Upper lobe of left lung (tissue), 6 donors: ENCODE results near the gene CFAP92. TPM values are rescaled to one million over a fixed set of nuclear protein-coding genes. Genes with fewer than 3 reads are reported as not detected.
A peak's percentile ranks its signal among the peaks of the same experiment; 100 is the strongest.

ENCODE experiments used
- ATAC-seq, 2 donors: fragments of 200-7000 bp; cut with Tn5 transposase; one replicate each; pipeline ENCODE4 v1.9.1; 2022; ENCODE audit warnings: mild to moderate bottlenecking in 2 of 2, moderate library complexity in 2 of 2; ENCODE audit not compliant: low FRiP score in 2 of 2
- DNase-seq, 2 donors: peaks; one replicate each; pipeline ENCODE4 v3.0.0-alpha.2; 2019 to 2020
- H3K27ac ChIP-seq, 4 donors: fragments of 200-600 bp; sonication (generic); one replicate each; pipeline ENCODE4 v1.5.1; 2016 to 2019
- H3K27me3 ChIP-seq, 4 donors: fragments of 200-600 bp; sonication (generic); one replicate each; pipeline ENCODE4 v1.5.1; 2017 to 2019
- H3K36me3 ChIP-seq, 4 donors: fragments of 200-600 bp; sonication (generic); one replicate each; pipeline ENCODE4 v1.5.1; 2016 to 2019
- H3K4me1 ChIP-seq, 4 donors: fragments of 200-600 bp; sonication (generic); one replicate each; pipeline ENCODE4 v1.5.1; 2018 to 2019
- H3K4me3 ChIP-seq, 4 donors: fragments of 200-600 bp; sonication (generic); one replicate each; pipeline ENCODE4 v1.5.1; 2017 to 2019; ENCODE audit warnings: mild to moderate bottlenecking in 2 of 4, moderate library complexity in 1 of 4
- H3K9me3 ChIP-seq, 4 donors: fragments of 200-600 bp; sonication (generic); one replicate each; pipeline ENCODE4 v1.5.1; 2018 to 2019
- CTCF ChIP-seq, 6 experiments: fragments of 450-650 bp in 4 of 6; fragments of 200-600 bp in 2 of 6; sonication (generic) in 2 of 6; IDR thresholded peaks; one replicate each; pipeline ENCODE4 v1.5.1; 2016 to 2019; ENCODE audit warnings: antibody characterized with exemption in 6 of 6
- EP300 ChIP-seq, 4 donors: sonication (generic); formaldehyde crosslinking; IDR thresholded peaks; one replicate each; pipeline ENCODE4 v1.5.1; 2017; ENCODE audit warnings: antibody characterized with exemption in 4 of 4, control low read depth in 2 of 4
- POLR2A ChIP-seq, 4 donors: fragments of 450-650 bp; IDR thresholded peaks; one replicate each; pipeline ENCODE4 v1.5.1; 2016 to 2017; ENCODE audit warnings: antibody characterized with exemption in 4 of 4, mild to moderate bottlenecking in 2 of 4
- POLR2AphosphoS5 ChIP-seq, 2 donors: sonication (generic); formaldehyde crosslinking; IDR thresholded peaks; one replicate each; pipeline ENCODE4 v1.5.1; 2017; ENCODE audit warnings: antibody characterized with exemption in 2 of 2
- WGBS, 2 donors: methylation state at CpG; one replicate each; pipeline ENCODE4 v1.1.5; 2017 to 2018; 5-methylcytosine and 5-hydroxymethylcytosine counted together
- total RNA-seq, 6 donors: library from RNA; depleted of rRNA in 4 of 6; stranded (reverse); fragments of >200 nt in 4 of 6; gene quantifications; one replicate each; pipeline versions ENCODE4 v1.1.0 to v1.2.1, GENCODE V29; 2016 to 2021
- donor health status: DM: no; HTN: no; CAD: no; lungs with moderate emphysema.
- donor health status: DM: no; HTN: yes; CAD: no; lungs with severe emphysema.

CFAP92 gene
- total RNA-seq, 6 donors from 2014 or later, result 0.66 to 21.3 (median 5.0) TPM

GRCh38 chr3:129015388-129016105 is 21.7 kb upstream of the CFAP92 start:
- ATAC-seq, result peak in 1 of 2 donors; percentile 56
- 32 to 63% methylated on average over 17 to 18 of the region's 19 CpGs for WGBS, 2 donors
- peak in 1 of 2 donors; percentile 69 for DNase-seq
- TF ChIP-seq POLR2A (IDR thresholded peaks at IDR 0.05) (no peak), CTCF (IDR thresholded peaks at IDR 0.05) (no peak), POLR2AphosphoS5 (IDR thresholded peaks at IDR 0.05) (peak in 1 of 2 donors; percentile 65), EP300 (IDR thresholded peaks at IDR 0.05) (no peak)
- peaks cover 51 to 63% (median 55%) of the 10 kb centered on the region in 4 donors for H3K4me1 ChIP-seq
- peak overlapping the region; percentile 74 to 88 (median 78) for H3K27ac ChIP-seq
- peak overlapping the region in 1 of 4 donors; percentile 6 for H3K4me3 ChIP-seq
- no peaks in the 10 kb centered on the region for H3K9me3 ChIP-seq
- no peaks in the 10 kb centered on the region for H3K27me3 ChIP-seq
- no peaks in the 10 kb centered on the region for H3K36me3 ChIP-seq

DNA sequence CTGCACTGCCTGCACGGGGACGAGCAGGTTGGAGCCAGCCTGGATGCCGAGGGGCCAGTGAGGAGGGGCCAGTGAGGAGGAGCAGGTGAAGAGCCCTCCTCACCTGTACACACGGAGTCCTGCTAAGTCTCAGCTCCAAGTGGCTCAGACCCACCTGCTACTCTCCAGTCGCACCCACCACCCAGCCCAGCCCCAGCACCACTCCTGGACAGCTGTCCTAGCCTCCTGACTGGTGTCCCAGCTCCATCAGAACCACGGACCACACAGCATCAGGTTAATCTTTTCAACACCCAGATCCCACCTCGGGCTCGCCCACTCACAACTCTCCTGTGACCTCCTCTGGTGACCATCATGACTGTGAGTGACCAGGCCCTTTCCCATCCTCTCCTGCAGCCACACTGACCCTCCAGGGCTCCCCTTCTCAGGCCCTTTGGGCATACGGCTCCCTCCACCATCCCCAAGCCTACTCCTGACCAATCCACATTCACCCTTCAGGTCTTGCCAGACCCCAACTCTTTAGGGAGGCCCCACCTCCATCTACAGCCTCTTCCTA is 21.0 kb upstream of the CFAP92 start:
- Histone ChIP-seq H3K27me3 (no peaks in the 10 kb centered on the region), H3K9me3 (no peaks in the 10 kb centered on the region), H3K36me3 (no peaks in the 10 kb centered on the region), H3K4me3 (no peak overlapping the region), H3K4me1 (peaks cover 52 to 65% (median 61%) of the 10 kb centered on the region in 4 donors), H3K27ac (peak overlapping the region; percentile 74 to 88 (median 78))
- TF ChIP-seq POLR2AphosphoS5 (IDR thresholded peaks at IDR 0.05) (no peak), CTCF (IDR thresholded peaks at IDR 0.05) (no peak), POLR2A (IDR thresholded peaks at IDR 0.05) (no peak), EP300 (IDR thresholded peaks at IDR 0.05) (no peak)
- WGBS, 2 donors, result 86 to 88% methylated on average over 9 of the region's 9 CpGs
- DNase-seq (no peak), ATAC-seq (no peak)

DNA sequence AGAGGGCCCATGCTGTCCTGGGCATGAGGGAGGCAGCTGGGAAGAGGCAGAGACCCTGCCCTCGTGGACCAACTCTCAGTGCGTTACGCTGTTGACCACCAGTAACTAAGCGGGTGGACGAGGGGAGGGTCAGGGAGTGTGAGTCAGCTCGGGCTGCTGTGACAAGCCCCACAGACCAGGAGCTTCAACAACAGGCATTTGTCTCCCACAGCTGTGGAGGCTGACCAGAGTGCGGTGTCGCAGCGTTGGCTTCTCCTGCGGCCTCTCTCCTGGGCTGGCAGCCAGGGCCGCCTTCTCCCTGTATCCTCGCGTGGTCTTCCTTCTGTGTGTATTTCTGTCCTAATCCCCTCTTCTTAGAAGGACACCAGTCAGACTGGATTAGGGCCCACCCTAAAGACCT is 20.3 kb upstream of the CFAP92 start:
- no peak for DNase-seq
- Histone ChIP-seq H3K27ac (peak overlapping the region; percentile 74 to 88 (median 78)), H3K27me3 (no peaks in the 10 kb centered on the region), H3K4me1 (peaks cover 52 to 65% (median 61%) of the 10 kb centered on the region in 4 donors), H3K9me3 (no peaks in the 10 kb centered on the region), H3K4me3 (no peak overlapping the region), H3K36me3 (no peaks in the 10 kb centered on the region)
- ATAC-seq, result no peak
- peak; percentile 42 to 49 for TF ChIP-seq POLR2AphosphoS5 (IDR thresholded peaks at IDR 0.05)
- TF ChIP-seq CTCF (IDR thresholded peaks at IDR 0.05), result no peak
- 60 to 72% methylated on average over 12 to 13 of the region's 13 CpGs for WGBS, 2 donors

- TF ChIP-seq EP300 (IDR thresholded peaks at IDR 0.05) (no peak), CTCF (IDR thresholded peaks at IDR 0.05) (no peak), POLR2A (IDR thresholded peaks at IDR 0.05) (no peak), POLR2AphosphoS5 (IDR thresholded peaks at IDR 0.05) (no peak)
- Histone ChIP-seq H3K4me1 (peaks cover 49 to 65% (median 59%) of the 10 kb centered on the region in 4 donors), H3K9me3 (no peaks in the 10 kb centered on the region), H3K36me3 (no peaks in the 10 kb centered on the region), H3K27me3 (no peaks in the 10 kb centered on the region), H3K27ac (peak overlapping the region; percentile 74 to 88 (median 78)), H3K4me3 (no peak overlapping the region)
- WGBS, 2 donors, result 67 to 100% methylated on average over 3 of the region's 3 CpGs
- ATAC-seq, result no peak
- DNase-seq, result no peak
Observed at GRCh38 chr3:129013491-129013891, 19.6 kb upstream of the CFAP92 start.
